ENCODE results near the gene C13orf46.

Gene C13orf46

DNA sequence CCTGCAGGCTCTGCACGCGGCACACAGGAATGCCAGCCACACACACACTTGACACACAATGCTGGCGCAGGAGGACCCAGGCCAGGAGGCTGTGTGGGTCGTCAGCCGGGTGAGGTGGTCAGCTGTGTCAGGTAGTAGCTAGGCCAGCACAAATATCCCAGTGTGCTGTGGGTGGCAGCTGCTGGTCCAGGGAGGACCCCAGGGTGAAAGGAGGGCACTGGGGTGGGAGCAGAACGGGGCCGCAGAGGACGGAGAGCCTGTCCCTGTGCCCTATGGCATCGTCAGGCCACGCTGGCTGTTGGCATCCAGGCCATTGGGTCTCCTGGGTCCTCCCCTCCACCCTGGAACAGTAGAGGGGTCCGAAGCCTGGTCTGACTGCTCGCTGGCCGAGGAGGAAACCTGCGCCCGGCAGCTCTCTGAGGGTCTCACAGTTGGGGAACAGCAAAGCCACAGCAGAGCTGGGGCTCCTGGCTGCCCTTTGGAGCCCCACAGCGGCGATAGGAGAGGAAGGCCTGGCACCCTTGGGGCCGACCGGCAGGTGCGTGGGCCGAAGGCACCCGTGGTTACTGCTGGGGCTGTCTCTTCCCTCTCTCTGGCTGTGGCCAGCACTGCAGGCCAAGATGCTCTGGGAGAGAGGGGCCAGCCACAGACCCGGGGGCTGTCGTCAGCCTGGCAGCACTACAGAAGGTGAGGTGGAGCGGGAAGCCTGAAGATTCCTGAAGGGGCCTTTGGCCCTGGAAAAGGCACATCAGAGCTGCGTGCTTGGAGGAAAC, 27.3 kb downstream of the C13orf46 start:
- H3K4me1 ChIP-seq (ENCODE audit: control insufficient read depth, insufficient read depth, low read length), result no peaks in the 10 kb centered on the region
- no peaks in the 10 kb centered on the region for H3K9me3 ChIP-seq (ENCODE audit: control insufficient read depth, insufficient read depth, low read length)
- H3K27me3 ChIP-seq (ENCODE audit: control insufficient read depth, insufficient read depth, low read length), result no peaks in the 10 kb centered on the region
- H3K4me3 ChIP-seq (ENCODE audit: low read depth, low read length), result no peak overlapping the region
- H3K36me3 ChIP-seq (ENCODE audit: control insufficient read depth, insufficient read depth, low read length), result no peaks in the 10 kb centered on the region
- H3K9ac ChIP-seq (ENCODE audit: low read depth, low read length), result no peak overlapping the region

DNA sequence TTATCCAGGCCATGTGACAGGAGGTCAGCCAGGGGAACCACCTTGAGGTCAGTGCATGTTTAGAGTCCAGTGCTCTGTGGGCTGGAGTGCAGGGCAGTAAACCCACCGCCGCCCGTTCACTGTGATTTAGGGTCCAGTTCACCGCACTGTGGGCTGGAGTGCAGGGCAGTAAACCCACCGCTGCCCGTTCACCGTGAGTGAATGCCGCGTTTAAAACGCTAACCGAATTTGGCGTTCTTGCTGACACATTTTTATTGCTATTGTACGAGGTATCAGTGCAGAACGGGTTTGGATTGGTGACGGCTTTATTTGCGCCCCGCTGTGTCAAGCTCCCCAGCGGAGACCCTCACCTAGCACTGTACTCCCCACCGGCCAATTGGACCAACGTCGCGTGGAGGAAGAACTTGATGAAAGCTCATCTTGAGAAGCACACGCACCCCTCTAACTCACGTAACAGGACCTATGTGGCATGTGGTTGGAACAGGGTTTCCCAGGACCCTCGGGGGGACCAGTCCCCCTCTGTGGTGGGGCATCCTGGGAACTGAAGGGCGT, 27.9 kb downstream of the C13orf46 start:
- H3K9ac ChIP-seq (ENCODE audit: low read depth, low read length), result no peak overlapping the region
- H3K4me1 ChIP-seq (ENCODE audit: control insufficient read depth, insufficient read depth, low read length), result no peaks in the 10 kb centered on the region
- H3K27me3 ChIP-seq (ENCODE audit: control insufficient read depth, insufficient read depth, low read length), result no peaks in the 10 kb centered on the region
- H3K9me3 ChIP-seq (ENCODE audit: control insufficient read depth, insufficient read depth, low read length), result no peaks in the 10 kb centered on the region
- H3K4me3 ChIP-seq (ENCODE audit: low read depth, low read length), result no peak overlapping the region
- no peaks in the 10 kb centered on the region for H3K36me3 ChIP-seq (ENCODE audit: control insufficient read depth, insufficient read depth, low read length)

DNA sequence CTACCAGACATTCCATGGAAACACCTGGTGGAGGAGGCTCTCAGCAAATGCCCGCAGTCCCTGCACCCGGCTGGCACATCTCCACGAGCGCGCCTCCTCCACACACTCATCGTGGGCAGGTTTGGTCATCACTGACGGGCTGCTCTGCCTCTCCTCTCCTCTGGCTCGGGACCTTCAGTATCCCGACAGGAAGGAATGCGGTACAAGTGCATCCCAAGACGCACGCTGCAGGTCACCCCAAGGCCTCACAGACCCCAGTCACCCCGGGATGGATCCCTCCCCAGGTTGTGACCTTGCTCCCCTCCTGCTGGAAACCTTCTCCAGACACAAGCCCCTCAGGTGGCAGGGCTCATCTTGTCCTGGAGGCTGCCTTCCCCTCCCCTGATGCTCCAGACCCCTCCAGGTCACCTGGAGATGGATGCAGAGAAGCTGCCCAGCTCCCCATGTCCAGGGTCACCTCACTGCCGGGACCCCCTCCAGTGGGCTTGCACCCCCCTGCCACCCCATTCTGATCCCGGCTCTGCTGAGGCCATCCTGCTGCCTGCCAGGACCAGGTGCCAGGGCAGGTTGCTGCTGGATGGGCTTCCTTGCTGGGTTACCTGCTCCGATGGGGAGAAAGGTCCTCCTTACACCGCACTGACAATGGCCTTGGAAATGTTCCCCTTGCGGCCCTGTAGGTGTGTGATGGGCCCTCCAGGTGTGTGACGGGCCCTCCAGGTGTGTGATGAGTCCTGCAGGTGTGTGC, 29.9 kb downstream of the C13orf46 start:
- no peaks in the 10 kb centered on the region for H3K9me3 ChIP-seq (ENCODE audit: control insufficient read depth, insufficient read depth, low read length)
- no peak overlapping the region for H3K9ac ChIP-seq (ENCODE audit: low read depth, low read length)
- H3K36me3 ChIP-seq (ENCODE audit: control insufficient read depth, insufficient read depth, low read length), result no peaks in the 10 kb centered on the region
- no peak overlapping the region for H3K4me3 ChIP-seq (ENCODE audit: low read depth, low read length)
- no peaks in the 10 kb centered on the region for H3K27me3 ChIP-seq (ENCODE audit: control insufficient read depth, insufficient read depth, low read length)
- H3K4me1 ChIP-seq (ENCODE audit: control insufficient read depth, insufficient read depth, low read length), result no peaks in the 10 kb centered on the region

DNA sequence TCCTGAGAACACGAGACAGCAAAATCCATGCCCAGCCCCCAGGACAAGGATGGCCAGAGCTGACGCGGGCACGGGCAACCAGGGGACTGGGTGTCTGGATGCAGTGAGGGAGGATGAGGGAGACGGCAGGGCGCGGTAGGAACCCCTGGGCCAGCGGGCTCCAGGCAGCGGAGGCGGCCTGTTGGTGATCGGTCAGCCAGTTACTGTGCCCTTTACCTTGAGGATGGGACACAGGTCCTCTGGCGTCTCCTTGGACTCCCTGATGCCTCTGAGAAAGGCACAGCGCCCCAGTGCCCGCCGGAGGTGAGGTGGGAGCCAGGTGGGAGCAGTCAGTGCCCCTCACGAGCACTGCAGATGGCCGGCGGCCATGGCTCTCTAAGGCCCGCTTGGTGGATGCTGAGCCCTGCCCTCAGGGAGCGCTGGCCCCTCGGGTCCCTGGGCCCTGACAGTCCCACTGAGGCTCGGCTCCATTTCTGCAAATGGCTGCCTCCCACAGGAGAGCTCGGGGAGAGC, 31.2 kb downstream of the C13orf46 start:
- H3K4me1 ChIP-seq (ENCODE audit: control insufficient read depth, insufficient read depth, low read length), result no peaks in the 10 kb centered on the region
- no peak overlapping the region for H3K4me3 ChIP-seq (ENCODE audit: low read depth, low read length)
- H3K9me3 ChIP-seq (ENCODE audit: control insufficient read depth, insufficient read depth, low read length), result no peaks in the 10 kb centered on the region
- H3K9ac ChIP-seq (ENCODE audit: low read depth, low read length), result no peak overlapping the region
- H3K27me3 ChIP-seq (ENCODE audit: control insufficient read depth, insufficient read depth, low read length), result no peaks in the 10 kb centered on the region
- H3K36me3 ChIP-seq (ENCODE audit: control insufficient read depth, insufficient read depth, low read length), result no peaks in the 10 kb centered on the region

DNA sequence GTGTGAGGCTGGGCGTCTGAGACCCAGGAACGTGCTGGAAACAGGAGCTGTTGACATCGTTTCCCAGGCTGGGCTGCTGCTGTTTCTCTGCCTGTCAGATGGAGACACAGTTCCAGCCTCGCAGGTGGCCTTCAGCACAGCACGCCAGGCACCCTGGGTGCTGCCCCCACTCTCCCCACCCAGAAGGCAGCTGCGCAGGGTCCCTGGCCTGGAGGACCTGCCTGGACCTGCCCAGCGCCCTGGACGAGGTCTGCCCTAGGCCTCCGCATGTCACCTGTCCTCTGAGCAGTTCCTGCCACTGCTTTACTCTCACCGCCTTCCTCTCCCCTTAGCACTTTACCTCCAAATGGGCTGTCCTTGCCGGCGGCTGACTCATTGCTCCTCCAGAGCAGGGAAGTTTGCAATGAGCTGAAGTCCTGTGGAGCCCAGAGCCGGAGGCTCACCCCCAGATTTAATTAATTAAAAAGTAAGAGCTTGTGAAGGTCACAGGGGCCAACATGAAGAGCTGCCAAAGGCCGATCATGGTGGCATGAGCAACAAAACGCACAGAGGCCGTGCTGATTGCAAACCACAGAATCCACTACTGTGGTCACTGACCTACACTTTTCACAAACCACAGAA, 32.2 kb downstream of the C13orf46 start:
- H3K4me3 ChIP-seq (ENCODE audit: low read depth, low read length), result no peak overlapping the region
- H3K9me3 ChIP-seq (ENCODE audit: control insufficient read depth, insufficient read depth, low read length), result no peaks in the 10 kb centered on the region
- H3K9ac ChIP-seq (ENCODE audit: low read depth, low read length), result no peak overlapping the region
- no peaks in the 10 kb centered on the region for H3K4me1 ChIP-seq (ENCODE audit: control insufficient read depth, insufficient read depth, low read length)
- H3K36me3 ChIP-seq (ENCODE audit: control insufficient read depth, insufficient read depth, low read length), result no peaks in the 10 kb centered on the region
- no peaks in the 10 kb centered on the region for H3K27me3 ChIP-seq (ENCODE audit: control insufficient read depth, insufficient read depth, low read length)

DNA sequence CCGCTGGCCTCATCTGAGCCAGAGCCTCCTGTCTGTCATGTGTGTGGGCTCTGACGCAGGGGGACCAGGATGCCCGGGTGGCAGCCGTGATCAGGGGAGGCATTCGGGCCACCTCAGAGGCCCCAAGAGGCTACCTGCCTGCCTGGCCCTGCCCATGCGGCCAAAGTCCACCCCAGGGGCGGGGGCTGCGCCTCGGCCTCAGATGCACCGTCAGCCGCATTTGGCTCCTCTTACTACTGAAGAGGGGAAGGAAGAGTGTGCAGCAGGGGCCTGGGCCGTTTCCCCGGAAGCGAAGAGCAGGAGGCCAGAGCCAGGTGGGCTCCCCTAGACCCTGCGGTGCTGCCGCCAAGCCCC, 34.0 kb downstream of the C13orf46 start:
- Histone ChIP-seq H3K36me3 (ENCODE audit: control insufficient read depth, insufficient read depth, low read length) (no peaks in the 10 kb centered on the region), H3K4me3 (ENCODE audit: low read depth, low read length) (no peak overlapping the region), H3K9ac (ENCODE audit: low read depth, low read length) (no peak overlapping the region), H3K9me3 (ENCODE audit: control insufficient read depth, insufficient read depth, low read length) (no peaks in the 10 kb centered on the region), H3K4me1 (ENCODE audit: control insufficient read depth, insufficient read depth, low read length) (no peaks in the 10 kb centered on the region), H3K27me3 (ENCODE audit: control insufficient read depth, insufficient read depth, low read length) (no peaks in the 10 kb centered on the region)

DNA sequence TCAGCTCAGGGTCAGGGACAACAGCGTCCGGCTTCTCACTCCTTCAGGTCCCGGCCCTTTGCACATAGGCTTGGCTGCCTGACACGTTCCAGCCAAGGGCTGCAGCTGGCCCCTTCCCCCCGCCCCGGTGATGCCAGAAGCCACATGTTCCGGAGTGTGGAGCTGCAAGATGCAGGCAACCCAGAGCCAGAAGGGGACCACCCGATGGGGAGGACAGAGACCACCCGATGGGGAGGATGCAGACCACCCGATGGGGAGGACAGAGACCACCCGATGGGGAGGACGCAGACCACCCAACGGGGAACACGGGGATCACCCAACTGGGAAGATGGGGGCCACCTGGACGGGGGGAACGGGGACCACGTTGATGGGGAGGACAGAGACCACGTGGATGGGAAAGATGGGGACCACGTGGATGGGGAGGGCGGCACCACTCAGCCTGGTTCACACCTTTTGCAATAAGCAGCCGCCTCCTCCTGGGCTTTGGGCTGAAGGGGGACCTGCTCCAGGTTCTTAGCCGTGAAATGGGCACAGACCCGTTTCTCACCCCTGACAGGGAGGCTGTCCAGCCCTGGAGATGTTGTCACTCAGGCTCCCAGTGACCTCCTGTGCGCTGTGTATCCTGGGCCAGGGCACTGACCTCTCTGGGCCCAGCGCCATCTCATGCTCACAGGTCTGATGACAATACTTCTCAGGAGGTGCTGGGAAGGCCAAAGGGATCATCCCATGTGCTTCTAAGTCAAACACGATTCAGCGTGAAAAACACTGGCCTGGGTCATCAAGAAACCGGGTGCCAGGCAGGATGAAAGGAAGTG, 34.5 kb downstream of the C13orf46 start:
- H3K4me1 ChIP-seq (ENCODE audit: control insufficient read depth, insufficient read depth, low read length), result no peaks in the 10 kb centered on the region
- no peak overlapping the region for H3K9ac ChIP-seq (ENCODE audit: low read depth, low read length)
- H3K4me3 ChIP-seq (ENCODE audit: low read depth, low read length), result no peak overlapping the region
- no peaks in the 10 kb centered on the region for H3K36me3 ChIP-seq (ENCODE audit: control insufficient read depth, insufficient read depth, low read length)
- no peaks in the 10 kb centered on the region for H3K27me3 ChIP-seq (ENCODE audit: control insufficient read depth, insufficient read depth, low read length)
- H3K9me3 ChIP-seq (ENCODE audit: control insufficient read depth, insufficient read depth, low read length), result no peaks in the 10 kb centered on the region

DNA sequence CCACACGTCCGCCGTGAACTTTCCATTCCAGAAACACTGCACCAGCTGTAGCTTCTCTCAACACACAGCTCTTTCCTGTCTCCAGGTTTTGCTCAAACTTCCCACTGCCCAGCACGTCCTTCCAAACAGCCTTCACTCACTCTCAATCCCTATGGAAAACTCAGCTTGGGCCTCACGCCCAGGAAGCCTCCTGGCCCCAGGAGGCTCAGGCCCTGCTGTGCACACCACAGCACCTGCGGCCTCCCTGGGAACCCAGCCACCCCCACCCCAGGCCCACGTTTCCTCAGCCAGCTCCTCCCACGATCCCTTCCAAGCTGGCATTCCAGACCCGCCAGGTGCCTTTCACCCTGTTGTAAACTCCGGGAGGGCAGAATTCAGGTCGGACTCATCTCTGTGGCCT, 35.2 kb downstream of the C13orf46 start:
- H3K9me3 ChIP-seq (ENCODE audit: control insufficient read depth, insufficient read depth, low read length), result no peaks in the 10 kb centered on the region
- no peaks in the 10 kb centered on the region for H3K4me1 ChIP-seq (ENCODE audit: control insufficient read depth, insufficient read depth, low read length)
- no peaks in the 10 kb centered on the region for H3K36me3 ChIP-seq (ENCODE audit: control insufficient read depth, insufficient read depth, low read length)
- no peak overlapping the region for H3K9ac ChIP-seq (ENCODE audit: low read depth, low read length)
- no peak overlapping the region for H3K4me3 ChIP-seq (ENCODE audit: low read depth, low read length)
- no peaks in the 10 kb centered on the region for H3K27me3 ChIP-seq (ENCODE audit: control insufficient read depth, insufficient read depth, low read length)

DNA sequence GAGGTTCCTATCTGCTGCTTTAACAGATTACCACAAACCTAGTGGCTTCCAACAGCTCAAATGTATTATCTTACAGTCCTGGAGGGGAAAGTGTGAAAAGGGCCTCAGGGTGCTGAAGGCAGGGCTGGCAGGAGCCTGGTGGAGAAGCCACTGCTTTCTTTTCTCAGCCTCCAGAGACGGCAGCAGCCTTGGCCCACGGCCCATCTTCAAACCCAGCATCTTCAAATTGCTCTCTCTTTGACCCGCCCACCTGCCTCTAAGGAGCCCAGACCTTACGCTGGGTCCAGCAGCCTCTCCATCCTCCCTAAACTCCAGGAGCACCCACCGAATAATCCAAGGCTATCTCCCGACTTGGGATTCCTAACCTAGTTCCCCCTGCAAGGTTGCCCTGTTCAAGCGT, 35.6 kb downstream of the C13orf46 start:
- Histone ChIP-seq H3K9ac (ENCODE audit: low read depth, low read length) (no peak overlapping the region), H3K36me3 (ENCODE audit: control insufficient read depth, insufficient read depth, low read length) (no peaks in the 10 kb centered on the region), H3K9me3 (ENCODE audit: control insufficient read depth, insufficient read depth, low read length) (no peaks in the 10 kb centered on the region), H3K27me3 (ENCODE audit: control insufficient read depth, insufficient read depth, low read length) (no peaks in the 10 kb centered on the region), H3K4me1 (ENCODE audit: control insufficient read depth, insufficient read depth, low read length) (no peaks in the 10 kb centered on the region), H3K4me3 (ENCODE audit: low read depth, low read length) (no peak overlapping the region)

DNA sequence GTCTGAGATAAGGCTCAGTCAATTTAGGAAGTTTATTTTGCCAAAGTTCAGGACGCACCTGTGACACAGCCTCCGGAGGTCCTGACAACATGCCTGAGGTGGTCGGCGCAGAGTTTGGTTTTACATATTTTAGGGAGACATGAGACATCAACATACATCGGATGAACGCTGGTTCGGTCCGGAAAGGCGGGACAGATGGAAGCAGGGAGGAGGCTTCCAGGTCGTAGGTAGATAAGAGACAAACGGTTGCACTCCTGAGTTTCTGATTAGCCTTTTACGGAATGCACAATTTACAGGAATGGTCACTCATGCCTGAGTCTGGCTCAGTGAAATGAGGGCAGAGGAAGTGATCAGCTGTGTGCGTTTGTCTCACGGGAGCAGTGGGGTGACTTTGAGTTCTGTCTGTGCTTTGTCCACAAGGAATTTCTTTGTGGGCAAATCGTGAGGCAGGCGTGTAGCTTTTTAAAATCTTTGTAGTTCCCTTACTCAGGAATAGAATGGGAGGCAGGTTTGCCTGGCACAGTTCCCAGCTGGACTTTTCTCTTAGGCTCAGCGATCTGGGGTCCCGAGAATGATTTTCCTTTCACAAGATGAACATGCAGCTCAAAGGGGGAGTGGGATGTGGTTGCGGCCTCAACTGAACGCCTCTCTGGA, 36.2 kb downstream of the C13orf46 start:
- H3K9me3 ChIP-seq (ENCODE audit: control insufficient read depth, insufficient read depth, low read length), result no peaks in the 10 kb centered on the region
- no peak overlapping the region for H3K9ac ChIP-seq (ENCODE audit: low read depth, low read length)
- no peaks in the 10 kb centered on the region for H3K4me1 ChIP-seq (ENCODE audit: control insufficient read depth, insufficient read depth, low read length)
- H3K4me3 ChIP-seq (ENCODE audit: low read depth, low read length), result no peak overlapping the region
- H3K27me3 ChIP-seq (ENCODE audit: control insufficient read depth, insufficient read depth, low read length), result no peaks in the 10 kb centered on the region
- no peaks in the 10 kb centered on the region for H3K36me3 ChIP-seq (ENCODE audit: control insufficient read depth, insufficient read depth, low read length)

DNA sequence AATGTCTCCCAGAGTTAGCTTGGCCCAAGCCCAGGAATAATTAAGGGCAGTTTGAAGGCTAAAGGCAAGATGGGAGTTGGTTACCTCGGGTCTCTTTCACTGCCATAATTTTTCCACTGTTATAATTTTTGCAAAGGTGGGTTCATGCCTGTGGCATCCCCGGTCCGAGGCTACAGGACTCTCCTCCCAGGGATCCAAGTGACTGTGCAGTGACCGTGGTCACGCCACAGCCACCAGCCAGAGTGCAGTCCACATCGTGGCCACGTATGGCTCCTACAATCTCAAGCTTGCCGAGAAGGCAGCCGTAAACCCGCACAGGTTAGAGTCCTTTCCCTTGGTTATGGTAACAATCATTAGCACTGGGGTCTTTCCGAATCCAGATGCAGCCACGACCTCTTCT, 36.8 kb downstream of the C13orf46 start:
- Histone ChIP-seq H3K4me1 (ENCODE audit: control insufficient read depth, insufficient read depth, low read length) (no peaks in the 10 kb centered on the region), H3K9me3 (ENCODE audit: control insufficient read depth, insufficient read depth, low read length) (no peaks in the 10 kb centered on the region), H3K27me3 (ENCODE audit: control insufficient read depth, insufficient read depth, low read length) (no peaks in the 10 kb centered on the region), H3K4me3 (ENCODE audit: low read depth, low read length) (no peak overlapping the region), H3K36me3 (ENCODE audit: control insufficient read depth, insufficient read depth, low read length) (no peaks in the 10 kb centered on the region), H3K9ac (ENCODE audit: low read depth, low read length) (no peak overlapping the region)

Data from iPS-15b (cell line).